NOMO-1 treated with DMSO at 0.1 percent for 48 hours (cell line): ENCODE data around the gene CFAP58.

ENCODE experiments used
- DNase-seq: peaks from one replicate; lab custom pipeline; 2025; ENCODE audit not compliant: unreplicated experiment; lab: John Stamatoyannopoulos, UW

Gene CFAP58

DNA sequence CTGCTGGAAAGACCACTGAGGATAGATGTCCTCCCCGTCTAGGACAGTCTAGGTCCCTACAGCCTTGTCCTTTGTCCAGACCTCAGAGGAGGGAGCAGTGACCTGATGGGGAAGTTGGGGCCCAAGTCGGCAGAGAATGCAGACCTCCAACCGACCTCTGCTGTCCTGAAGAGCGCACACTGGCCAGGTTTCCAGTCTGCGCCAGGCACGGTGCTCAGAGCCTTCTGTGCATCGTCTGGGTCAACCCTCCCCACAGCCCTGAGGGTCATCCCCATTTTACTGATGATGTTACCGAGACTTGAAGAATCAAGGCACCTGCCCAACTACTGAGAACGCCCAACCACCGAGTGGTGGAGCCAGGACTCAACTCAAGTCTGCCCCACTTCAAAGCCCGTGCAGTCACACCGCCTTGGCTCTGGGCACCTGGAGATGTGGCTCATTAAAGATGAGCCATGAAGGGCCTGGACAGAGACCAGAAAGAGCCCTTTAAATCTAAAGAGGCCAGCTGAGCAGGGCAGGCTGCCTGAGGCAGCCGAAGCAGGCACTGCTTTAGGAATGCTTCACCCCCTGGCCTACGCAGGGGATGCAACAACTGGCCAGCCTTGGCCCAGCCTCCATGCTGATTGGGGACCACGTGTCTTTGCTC lies 19.8 kb upstream of the CFAP58 start:
- no peak for DNase-seq

DNA sequence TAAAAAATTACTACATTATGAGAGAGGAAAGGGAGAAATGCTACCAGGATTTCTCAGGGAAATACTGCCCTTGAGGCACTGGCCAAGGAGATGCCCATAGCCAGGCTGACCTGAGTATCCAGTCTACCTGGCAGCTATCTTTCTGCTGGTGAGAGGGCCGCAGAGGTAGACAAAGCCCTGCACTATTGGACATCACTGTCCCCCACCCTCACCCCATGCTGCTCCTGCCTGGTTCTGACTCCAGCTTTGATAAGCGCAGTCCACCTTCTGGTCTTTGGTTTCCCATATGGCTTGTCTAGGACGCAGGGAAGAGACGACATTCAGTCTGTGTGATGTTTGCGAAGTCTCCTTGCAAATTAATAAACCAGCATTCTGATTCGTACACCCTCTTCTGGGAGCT lies 19.1 kb upstream of the CFAP58 start:
- no peak for DNase-seq

DNA sequence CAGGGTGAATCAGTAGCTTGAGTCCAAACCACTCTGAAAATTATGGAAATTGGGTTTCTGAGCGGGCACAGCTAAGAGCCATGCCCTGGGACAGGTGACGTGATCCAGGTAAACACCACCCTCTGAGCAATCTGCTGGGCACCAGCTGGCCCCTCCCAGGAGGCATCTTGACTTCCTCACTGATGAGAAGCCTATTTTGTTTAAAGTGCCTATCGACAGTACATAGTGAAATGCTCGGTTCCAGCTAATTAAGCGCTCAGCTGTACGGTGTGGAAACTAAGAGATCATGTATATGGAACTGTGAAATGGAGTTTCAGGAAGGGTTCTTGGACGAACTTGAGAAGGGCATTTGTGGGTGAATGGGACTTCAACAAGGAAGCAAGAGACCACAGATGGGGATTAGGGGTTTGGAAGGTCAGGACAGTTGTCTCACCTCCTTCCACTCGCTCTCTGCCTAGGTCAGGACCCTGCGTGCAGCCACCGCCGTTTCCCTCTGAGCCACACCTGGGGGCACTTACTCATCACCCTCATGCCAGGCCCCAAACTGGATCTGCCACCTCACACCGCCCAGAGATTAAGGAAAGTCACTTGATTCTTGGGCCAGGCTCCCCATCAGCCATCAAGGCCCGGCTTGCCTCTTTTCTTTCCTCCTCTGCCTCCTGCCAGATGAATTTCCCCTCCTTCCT lies 18.5 kb upstream of the CFAP58 start:
- no peak for DNase-seq

DNA sequence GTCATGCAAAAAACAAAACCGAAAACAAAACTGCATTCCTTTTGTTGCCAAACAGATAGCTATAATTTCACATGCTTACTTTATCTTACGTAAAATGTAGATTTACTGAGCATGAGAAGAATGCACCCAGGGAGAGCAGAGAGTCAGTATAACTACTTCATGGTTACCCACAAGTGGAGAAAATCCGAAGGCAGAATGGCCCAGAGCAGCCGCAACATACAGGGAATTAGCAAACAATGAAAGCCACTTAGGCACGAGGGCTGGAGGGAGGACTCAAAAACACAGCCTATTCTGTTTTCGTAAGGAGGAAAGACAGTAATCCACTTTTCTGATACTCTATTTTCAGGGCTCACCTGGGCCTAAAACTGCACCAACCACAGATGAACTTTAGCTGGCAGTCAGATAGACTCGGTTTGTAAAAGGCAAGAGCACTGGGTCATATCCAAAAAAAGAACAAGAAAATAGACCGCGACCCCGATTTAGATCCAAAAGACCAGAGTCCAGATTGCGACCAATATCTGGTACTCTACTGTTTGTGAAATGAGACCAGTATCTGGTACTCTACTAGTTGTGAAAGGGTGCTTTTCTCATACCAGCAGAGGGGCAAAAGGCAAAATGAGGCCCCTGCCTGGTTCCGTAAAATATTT lies 16.7 kb upstream of the CFAP58 start:
- no peak for DNase-seq

DNA sequence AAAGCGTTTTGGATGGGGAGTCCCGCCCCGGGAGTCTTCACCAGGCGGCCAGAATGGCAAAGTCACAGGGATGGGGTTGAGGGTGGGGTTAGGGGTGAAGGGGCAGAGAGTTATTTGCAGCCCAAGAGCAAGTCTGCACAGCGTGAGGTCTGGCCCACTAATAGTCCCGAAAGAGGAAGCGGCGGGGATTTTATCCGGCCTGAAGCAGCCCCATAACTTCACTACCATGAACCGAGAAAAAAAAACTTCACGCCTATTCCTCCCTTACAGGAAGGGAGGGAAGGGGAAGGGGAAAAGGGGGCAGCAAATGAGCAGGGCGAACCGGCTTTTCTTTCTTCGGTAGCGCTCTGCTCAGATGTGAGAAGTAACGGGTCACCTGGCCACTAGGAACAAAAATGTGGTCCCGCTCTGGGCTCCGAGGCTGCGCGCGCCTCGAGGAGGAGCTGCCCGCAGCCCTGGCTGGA lies 16.1 kb upstream of the CFAP58 start:
- DNase-seq: peak; percentile 82

DNA sequence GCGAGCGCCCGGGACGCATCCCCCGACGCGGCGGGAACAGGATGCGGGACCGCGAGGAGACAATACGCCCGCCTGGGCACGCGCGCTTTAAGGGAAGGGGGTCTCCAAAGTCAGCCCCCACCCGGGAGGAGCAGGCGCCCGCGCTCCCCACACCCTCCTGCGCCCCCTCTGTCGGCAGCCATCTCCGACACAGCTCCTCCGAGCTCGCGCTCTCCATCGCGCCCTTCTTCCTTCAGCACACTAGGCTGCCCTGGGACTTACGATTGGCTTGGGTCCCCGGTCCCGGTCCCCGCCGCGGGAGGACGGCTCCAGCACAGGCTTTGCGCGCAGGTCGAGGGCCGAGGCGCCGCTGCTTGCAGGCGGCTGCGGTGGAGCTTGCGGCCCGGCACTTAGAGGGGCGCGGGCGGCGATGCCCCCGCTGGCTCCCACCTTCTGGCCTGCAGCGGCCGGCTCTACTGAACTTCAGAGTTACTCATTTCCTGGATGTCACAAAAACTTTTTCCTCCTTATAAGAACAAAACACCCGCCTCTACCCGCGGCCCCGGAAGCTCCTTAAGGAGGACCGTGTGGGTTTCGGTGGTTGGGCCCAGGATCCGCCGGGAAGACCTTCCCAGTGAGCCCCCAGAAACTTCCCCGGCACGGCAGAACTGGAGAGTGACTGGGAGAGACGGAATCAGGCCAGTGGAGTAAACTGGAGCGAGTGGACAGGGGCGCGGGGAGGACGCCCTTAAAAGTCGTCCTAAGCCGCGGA lies 15.5 kb upstream of the CFAP58 start, which contains the start of gene ITPRIP:
TSS of gene ITPRIP (minus strand) at position 481 of the 751 bp plus-strand sequence. CDS start 22,414 bp downstream, outside the sequence.
- peak; percentile 88 for DNase-seq

DNA sequence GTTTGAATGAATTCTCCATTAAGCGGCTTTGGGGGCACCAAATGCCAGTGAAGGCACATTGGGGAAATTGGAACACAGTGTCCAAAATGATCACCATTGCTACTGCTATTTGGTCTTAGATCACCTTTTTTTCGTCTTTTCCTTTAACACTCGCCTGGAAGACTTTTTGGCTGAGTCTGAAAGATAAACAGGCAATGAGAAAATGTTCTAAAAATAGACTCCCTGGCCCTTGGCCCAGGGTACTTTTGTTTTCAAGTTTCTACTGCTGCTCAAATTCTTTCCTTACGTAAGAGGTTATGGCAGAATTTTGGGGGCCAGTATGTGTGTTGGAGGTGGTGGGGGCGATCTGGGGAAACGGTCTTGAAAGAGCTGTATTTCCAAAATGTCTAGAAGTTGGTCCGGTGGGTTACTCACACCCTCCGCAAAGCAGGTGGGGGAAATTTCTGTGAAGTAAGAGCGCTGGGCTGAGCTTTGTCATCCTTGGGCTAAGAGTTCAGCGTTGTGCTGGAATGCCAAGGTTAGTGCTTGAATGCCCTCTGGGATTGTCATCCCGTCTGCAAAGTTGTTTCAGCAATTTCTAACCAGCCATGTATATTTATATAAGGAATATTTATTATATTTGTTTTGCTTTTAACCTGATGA lies 14.0 kb upstream of the CFAP58 start:
- DNase-seq: no peak

DNA sequence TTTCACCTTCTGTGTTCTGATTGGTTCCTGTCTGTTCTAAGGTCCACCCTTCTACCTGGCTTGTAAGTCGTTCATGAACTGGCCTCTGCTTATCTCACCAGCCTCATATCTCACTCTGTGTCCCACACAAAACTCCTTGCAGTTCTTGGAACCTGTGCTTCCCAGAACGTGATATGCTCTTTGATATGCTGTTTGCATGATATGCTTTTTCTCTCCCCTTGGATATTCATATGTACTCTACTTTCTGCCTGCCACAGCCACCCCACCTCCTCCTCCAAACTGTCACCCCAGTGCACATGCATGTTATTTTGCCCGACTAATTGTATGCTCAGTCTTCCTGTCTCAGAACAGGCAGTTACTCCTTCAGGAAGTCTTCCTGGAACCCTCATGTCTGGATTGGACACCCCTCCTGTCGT lies 13.5 kb upstream of the CFAP58 start:
- DNase-seq: no peak

DNA sequence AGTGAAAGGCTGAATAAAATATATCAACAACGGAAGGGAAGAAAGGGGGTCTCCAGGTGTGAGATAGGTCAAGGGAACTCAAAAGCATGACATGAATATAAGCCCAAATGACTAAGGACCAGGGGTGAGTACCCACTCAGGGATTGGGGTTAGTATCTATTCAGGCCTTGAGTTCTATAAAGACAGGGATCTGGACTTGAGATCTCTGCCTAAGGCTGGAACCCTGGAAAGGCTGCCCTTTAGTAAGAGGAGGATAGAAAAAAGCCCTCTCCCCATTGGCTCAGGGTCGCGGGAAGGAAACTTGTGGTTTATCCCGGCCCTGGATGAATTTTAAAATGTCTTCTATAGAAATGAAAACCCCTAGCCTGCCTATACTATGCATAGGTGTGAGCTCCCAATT lies 13.0 kb upstream of the CFAP58 start:
- DNase-seq: no peak

DNA sequence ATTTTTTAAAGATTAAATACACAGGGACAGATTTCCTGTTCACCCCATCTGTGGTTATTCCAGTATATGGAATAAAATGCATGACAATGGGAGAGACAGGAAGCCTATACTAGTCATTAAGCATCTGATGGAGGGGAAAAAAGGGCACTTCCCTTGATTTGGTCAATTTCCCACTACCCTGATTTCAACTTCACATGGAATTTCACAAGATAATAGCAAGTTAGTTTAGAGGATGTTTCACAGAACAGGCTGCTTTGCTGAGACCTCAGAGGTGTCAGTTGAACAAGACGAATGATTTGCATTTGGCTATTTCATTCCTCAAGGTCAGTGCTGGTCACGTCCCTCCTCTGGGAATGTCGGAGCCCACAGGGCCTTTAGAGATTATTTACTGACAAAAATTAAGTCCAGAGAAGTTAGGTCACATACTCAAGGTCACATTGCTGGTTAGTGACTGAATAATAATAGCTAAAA lies 10.7 kb upstream of the CFAP58 start:
- no peak for DNase-seq

DNA sequence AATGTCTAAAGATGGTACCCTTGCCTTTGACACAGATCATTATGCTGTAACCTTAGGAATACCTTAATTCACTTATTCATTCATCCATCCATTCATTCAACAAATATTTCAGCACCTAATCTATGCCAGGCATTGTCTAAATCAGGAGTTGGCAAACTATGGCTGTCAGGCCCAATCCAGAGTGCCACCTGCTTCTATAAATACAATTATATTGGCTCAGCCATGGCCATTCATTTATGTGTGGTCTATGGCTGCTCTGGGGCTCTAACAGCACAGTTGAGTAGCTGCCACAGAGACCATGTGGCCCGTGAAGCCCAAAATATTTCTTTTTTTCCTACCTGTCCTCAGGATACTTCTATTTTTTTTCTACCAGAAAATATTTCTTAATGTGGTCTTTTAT lies 9.4 kb upstream of the CFAP58 start:
- no peak for DNase-seq

DNA sequence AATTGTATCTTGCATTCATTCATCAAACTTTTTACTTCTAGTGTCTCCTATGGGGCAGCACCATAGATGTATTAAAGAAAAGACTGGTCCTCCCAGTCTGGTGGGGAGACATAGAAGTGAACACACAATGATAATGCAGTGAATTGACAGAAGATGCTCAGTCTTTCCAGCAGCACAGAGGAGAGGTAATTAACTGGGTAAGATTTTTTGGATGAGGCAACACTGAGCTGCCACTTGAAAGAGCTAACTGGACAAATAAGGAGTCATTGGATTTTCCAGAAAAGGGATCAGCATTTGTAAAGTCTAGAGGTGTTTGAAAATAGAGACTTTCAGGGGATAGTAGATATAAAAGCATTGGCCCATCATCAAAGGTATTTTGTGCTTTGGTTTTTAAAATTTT lies 8.1 kb upstream of the CFAP58 start:
- DNase-seq: no peak

DNA sequence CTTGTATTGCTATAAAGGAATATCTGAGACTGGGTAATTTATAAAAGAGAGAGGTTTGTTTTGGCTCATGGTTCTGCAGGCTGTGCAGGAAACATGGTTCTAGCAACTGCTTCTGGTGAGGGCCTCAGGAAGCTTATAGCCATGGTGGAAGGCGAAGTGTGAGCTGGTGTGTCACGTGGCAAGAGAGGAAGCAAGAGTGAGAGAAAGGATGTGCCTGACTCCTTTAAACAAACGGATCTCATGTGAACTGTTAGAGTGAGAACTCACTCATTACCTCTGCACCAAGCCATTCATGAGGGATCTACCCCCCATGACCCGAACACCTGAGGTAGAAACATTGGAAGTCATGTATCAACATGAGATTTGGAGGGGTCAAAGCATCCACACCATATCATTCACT lies 7.7 kb upstream of the CFAP58 start:
- DNase-seq: no peak

DNA sequence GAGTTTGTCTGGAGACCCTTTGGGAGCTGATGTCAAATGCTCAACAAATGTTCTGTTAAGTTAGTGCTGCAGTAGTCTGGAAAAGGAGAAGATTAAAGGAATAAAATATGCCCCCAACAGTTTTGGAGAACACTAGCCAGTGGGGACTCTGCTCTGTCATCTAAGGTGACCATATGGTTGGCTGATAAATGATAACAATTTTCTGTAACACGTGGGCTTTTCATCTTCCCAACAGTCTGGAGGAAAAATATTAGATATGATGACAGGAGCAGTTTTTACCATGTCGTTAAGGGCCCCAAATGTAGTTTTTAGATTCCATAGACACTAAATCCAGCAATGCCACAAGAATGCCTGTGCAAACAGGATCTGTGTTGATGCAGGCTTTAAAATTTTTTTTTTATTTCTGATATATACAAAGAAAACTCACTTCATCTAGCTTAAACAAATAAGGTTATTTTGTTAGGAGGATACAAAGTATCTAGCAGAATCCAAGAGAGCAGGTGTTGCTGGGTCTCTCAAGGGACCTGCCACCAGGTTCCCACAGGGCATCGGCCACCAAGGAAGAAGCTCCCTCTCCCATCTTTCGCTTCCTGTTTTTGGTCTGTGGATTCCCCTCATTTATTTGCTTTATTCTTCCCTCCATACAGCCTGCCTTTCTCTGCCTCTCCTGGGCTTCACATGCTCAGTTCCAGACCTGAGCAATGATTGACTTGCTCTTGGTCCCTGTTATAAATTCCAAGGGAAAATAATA lies 6.2 kb upstream of the CFAP58 start:
- DNase-seq: no peak

DNA sequence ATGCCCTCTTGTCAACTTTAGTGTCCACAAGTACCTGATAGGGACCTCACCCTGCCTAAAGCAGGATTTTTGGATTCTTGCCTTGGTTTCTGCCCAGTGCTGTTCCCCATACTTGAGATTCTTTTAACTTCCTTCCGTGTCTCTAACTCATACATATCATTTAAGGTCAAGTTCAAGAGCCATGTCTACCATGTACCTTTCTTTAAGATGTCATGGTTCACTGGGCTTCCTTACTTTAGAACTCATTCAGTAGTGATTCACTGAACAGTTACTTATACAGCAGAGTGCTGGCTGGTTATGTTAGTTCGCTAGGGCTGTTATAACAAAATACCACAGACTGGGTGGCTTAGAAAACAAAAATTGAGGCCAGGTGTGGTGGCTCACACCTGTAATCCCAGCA lies 5.0 kb upstream of the CFAP58 start:
- DNase-seq: no peak

DNA sequence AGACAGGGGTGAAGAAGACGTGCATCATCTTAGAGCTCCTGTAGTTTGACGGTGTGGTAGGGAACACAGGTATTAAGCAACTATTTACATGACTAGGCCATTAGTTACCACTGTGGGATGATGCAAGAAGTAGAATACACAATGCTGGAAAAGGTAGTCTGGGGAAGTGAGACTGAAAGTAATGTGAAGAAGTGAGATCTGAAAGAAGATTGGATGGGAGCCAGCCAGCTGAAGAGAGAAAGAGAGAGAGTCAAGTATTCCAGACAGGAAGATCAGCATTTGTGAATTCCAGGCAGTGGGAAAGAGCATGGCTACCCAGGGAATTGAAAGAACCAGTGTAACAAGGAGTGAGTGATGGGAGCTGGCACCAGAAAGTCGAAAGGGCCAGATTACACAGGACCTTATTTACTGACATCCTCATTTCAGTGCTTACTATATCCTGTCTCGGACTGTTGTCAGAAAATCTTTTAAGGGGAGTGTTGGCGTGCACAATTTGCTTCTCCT lies 4.0 kb upstream of the CFAP58 start:
- peak; percentile 98 for DNase-seq

DNA sequence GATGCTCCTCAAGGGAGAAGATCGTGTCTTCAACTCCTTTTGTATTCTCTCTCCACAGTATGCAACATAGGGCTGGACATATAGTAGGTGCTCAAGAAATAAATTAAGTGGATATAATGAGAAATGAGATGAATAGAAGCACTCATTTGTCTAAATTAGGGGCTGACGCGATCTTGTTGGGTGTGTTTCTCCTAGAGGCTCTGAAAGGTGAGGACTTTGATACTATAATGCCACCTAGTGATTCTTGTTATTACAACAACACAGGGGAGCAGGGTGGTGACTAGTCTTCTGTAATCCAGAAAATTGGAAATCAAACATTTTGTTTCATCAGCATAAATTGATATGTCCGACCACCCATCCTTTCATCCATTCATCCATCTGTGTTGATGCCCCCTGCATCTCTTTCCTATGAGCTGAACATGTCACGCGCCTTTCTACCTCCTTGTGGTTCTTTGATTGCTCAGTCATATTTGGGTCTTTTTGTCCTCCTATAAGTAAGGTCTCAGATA lies 3.5 kb upstream of the CFAP58 start:
- peak; percentile 64 for DNase-seq

DNA sequence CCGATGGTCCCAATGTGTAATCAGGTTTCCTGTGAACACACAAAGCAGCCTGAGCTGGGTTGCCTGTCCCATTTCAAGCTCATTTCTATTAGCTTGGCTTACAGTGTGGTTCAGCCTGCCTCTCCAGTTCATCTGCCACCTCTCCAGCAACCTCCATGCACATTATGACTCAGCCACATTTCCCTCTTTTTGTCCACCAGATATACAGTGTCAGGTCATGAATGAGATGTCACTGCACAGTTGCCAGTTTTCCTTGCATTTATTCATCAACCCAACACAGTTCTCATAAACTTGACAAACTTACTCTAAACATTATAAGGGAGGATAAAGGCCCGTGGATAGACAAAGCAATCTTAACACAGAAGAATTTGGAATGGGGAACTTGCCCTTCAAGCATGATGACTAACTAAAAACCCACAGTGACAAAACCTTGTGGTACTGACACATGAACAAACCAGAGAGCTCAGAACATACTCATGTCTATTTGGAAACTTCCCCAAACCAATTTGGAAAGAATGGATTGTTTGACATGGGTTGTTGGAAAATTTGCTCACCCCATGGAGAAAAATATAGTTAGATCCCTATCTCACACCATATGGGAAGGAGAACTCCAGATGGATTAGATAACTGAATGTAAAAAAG lies 2.5 kb upstream of the CFAP58 start:
- DNase-seq: peak; percentile 93

DNA sequence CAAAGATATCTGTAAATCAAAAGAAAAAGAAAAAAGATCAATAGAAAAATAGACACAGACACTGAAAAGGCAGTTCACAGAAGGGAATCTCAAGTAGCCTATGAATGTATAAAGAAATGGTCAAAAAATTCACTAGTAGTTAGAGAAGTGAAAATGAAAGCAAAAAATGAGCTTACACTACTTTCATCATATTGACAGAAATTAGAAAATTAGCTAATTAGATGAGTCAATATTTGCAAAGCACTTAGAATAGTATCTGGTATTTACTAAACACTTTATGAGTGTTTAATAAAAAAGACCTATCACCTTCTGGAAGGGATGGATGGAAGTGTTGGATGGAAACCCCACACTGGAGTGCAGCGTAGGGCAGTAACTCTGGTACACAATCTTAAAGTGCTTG lies 1.7 kb upstream of the CFAP58 start:
- peak; percentile 73 for DNase-seq
